Measurements from ENCODE around the gene BRD2. TPM values are rescaled to one million over a fixed set of nuclear protein-coding genes. Genes with fewer than 3 reads are reported as not detected.

The BRD2 gene
- total RNA-seq, 1 donor from 2014 or later, result 186 TPM

DNA sequence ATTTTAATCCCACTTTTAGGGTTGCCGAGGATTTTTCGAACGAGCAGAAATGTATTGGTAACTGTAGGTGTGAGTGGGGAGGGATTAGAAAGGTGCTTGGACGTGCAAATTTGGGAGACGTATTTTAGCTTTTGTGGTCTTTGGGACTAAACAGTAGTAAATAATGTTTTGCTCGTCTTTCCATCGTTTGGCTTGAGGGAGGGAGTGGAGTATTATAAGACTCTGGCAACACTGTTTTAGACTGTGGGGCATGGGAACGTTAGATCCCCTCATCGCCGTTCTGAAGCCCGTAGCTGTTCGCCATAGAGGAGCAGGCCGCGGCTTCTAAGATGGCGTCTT is 2.8 kb downstream of the BRD2 start:
- Mint-ChIP-seq H3K4me1 (ENCODE audit: unreplicated experiment) (peaks cover 56% of the 10 kb centered on the region), H3K36me3 (ENCODE audit: low read depth, unreplicated experiment) (peaks cover 51% of the 10 kb centered on the region), H3K27ac (ENCODE audit: unreplicated experiment) (peak overlapping the region; percentile 100), H3K9me3 (ENCODE audit: unreplicated experiment) (no peaks in the 10 kb centered on the region), H3K27me3 (ENCODE audit: unreplicated experiment) (peaks cover 16% of the 10 kb centered on the region), H3K4me3 (ENCODE audit: unreplicated experiment) (peak overlapping the region; percentile 100)
- no peak for DNase-seq (ENCODE audit: low spot score)
- TF ChIP-seq, protein P1, sequence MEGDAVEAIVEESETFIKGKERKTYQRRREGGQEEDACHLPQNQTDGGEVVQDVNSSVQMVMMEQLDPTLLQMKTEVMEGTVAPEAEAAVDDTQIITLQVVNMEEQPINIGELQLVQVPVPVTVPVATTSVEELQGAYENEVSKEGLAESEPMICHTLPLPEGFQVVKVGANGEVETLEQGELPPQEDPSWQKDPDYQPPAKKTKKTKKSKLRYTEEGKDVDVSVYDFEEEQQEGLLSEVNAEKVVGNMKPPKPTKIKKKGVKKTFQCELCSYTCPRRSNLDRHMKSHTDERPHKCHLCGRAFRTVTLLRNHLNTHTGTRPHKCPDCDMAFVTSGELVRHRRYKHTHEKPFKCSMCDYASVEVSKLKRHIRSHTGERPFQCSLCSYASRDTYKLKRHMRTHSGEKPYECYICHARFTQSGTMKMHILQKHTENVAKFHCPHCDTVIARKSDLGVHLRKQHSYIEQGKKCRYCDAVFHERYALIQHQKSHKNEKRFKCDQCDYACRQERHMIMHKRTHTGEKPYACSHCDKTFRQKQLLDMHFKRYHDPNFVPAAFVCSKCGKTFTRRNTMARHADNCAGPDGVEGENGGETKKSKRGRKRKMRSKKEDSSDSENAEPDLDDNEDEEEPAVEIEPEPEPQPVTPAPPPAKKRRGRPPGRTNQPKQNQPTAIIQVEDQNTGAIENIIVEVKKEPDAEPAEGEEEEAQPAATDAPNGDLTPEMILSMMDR (IDR thresholded peaks at IDR 0.05; ENCODE audit: unreplicated experiment), result no peak

DNA sequence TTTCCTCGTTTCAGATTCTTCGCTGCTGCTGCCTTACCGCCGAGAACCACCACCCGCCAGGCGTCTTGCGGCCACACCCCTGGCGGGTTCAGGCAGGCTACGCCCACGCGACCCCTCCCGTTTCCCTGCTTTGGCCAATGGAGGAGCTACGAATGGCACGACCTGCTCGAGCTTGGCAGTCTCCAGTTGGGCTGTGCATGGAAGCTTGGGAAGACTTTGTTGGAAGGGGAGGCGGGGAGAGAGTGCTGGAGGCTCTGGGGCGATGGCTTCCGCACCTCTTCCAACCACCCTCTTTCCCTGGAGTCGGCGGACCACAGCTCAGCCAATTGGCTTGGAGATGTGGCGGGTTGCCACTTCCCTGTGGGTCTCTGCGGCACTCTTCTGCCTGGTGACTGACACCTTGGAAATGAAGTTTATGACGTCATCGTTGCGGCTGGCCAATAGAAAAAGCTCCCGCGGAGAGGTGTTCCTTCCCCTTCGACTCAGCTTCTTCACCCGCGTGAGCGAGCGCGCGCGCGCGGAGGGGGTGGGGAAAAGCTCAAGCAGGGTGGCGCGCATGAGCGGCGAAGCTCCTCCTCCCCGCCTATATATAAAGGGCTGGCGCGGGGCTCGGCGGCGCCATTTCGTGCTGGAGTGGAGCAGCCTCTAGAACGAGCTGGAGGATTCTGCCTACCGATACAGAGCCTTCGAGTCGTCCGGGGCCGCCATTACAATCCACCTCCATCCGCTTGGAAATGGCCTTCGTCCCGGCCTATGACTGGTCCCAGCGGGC is 3.4 kb downstream of the BRD2 start:
- Mint-ChIP-seq H3K4me1 (ENCODE audit: unreplicated experiment) (peaks cover 58% of the 10 kb centered on the region), H3K27me3 (ENCODE audit: unreplicated experiment) (peaks cover 16% of the 10 kb centered on the region), H3K4me3 (ENCODE audit: unreplicated experiment) (peak overlapping the region; percentile 100), H3K36me3 (ENCODE audit: low read depth, unreplicated experiment) (peaks cover 56% of the 10 kb centered on the region), H3K9me3 (ENCODE audit: unreplicated experiment) (no peaks in the 10 kb centered on the region), H3K27ac (ENCODE audit: unreplicated experiment) (peak overlapping the region; percentile 100)
- TF ChIP-seq, protein P1 (IDR thresholded peaks at IDR 0.05; ENCODE audit: unreplicated experiment), result no peak
- peak; percentile 99 for DNase-seq (ENCODE audit: low spot score)

DNA sequence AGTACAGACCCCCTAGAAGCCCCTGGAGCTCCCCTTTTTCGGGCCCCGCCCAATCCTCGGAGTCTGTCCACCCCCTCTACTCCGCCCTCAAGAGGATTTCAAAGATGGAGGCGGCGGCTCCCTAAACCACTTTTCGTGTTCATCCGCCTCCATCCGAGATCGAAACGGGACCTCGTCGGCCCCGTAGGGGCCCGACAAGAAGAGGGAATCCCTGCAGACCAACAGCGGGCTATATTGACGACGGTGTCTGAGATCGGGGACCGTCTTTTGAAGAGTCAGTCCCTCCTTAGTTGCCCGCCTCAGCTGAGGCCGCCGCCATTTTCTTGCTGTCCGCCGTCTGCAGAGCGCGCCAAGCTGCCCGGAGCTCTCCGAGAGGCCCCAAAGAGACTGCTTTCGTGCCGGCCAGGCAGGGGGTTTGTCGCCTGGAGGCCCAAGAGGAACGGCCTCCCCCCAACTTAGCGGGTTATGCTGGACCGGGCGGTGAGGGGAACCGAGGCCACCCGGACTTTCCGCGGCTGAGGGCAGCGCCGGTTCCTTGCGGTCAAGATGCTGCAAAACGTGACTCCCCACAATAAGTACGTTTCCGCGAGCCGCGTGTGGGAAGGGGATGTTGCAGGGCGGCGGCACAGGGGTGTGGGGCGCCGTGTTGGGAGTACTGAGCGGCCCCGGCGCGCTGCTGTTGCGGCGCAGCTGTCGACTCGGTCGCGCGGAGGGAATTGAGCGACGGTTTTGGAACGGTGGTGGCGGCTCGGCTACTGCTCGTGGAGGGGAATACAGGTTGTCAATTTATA is 4.2 kb downstream of the BRD2 start:
- H3K9me3 Mint-ChIP-seq (ENCODE audit: unreplicated experiment), result no peaks in the 10 kb centered on the region
- peaks cover 16% of the 10 kb centered on the region for H3K27me3 Mint-ChIP-seq (ENCODE audit: unreplicated experiment)
- peaks cover 57% of the 10 kb centered on the region for H3K4me1 Mint-ChIP-seq (ENCODE audit: unreplicated experiment)
- peak overlapping the region; percentile 97 for H3K27ac Mint-ChIP-seq (ENCODE audit: unreplicated experiment)
- peaks cover 64% of the 10 kb centered on the region for H3K36me3 Mint-ChIP-seq (ENCODE audit: low read depth, unreplicated experiment)
- peak overlapping the region; percentile 100 for H3K4me3 Mint-ChIP-seq (ENCODE audit: unreplicated experiment)
- peak; percentile 47 for DNase-seq (ENCODE audit: low spot score)
- TF ChIP-seq, protein P1 (IDR thresholded peaks at IDR 0.05; ENCODE audit: unreplicated experiment), result no peak

DNA sequence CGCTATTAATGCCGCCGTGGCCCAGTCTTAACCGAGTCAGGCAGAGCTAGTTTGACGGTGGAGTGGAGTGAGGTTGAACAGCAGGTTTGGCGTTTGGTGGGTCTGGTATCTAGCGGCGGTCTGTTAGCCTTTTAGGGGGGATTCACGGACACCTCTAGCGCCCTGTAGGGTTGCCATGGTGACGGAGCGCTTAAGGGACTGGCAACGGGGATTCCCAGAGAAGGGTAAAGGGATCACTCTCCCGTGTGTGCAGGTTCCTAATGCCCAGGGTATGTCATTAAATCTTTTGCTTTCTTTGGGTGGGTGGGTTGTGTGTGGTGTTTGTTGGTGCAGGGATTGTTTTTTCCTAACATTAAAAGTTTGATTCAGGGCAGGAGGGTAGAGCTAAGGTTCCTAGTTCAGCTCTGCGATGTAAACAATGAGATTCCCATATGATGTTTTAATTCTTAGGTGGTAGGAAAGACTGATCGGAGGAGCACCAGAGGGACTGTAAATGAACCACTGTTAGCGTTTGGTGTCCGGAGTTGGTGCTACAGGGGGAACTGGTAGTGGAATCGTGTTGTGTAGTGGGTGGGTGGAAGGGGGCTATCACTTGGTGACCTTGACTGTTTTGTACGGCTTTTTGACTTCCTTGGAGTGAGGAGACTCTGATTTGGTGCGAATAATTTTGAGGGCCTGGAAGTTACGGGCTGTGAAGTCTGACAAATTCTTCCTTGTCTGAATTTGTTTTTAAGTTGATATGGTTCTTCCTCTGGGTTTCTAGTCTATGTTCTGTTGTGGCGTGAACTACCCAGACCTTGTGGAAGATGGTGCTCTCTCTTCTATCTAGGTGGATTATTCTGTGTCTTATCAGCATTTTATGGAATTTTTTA is 5.0 kb downstream of the BRD2 start:
- Mint-ChIP-seq H3K36me3 (ENCODE audit: low read depth, unreplicated experiment) (peaks cover 67% of the 10 kb centered on the region), H3K9me3 (ENCODE audit: unreplicated experiment) (no peaks in the 10 kb centered on the region), H3K27me3 (ENCODE audit: unreplicated experiment) (peaks cover 16% of the 10 kb centered on the region), H3K4me3 (ENCODE audit: unreplicated experiment) (peak overlapping the region; percentile 100), H3K4me1 (ENCODE audit: unreplicated experiment) (peaks cover 54% of the 10 kb centered on the region), H3K27ac (ENCODE audit: unreplicated experiment) (peak overlapping the region; percentile 97)
- TF ChIP-seq, protein P1 (IDR thresholded peaks at IDR 0.05; ENCODE audit: unreplicated experiment), result no peak
- DNase-seq (ENCODE audit: low spot score), result peak; percentile 24

Measured in endothelial cell (in vitro differentiated cells).